ENCODE measurements around the gene GGNBP2. TPM values are rescaled to one million over a fixed set of nuclear protein-coding genes. Genes with fewer than 3 reads are reported as not detected.

The GGNBP2 gene
- total RNA-seq, 3 donors from 2014 or later = 60.6 to 85.5 (median 84.0) TPM

GRCh38 chr17:36547776-36548175, 3.1 kb downstream of the GGNBP2 start:
- no peak for TF ChIP-seq POLR2AphosphoS5 (IDR thresholded peaks at IDR 0.05)
- TF ChIP-seq POLR2A (IDR thresholded peaks at IDR 0.05) = no peak
- no peak for TF ChIP-seq CTCF (IDR thresholded peaks at IDR 0.05)
- intact Hi-C loops (cut with DNase I; ENCODE audit: low total_unique reads) = no loop called here

GRCh38 chr17:36550491-36551417, 6.0 kb downstream of the GGNBP2 start:
- Histone ChIP-seq H3K4me1 (peaks cover 0 to 20% of the 10 kb centered on the region in 2 donors), H3K36me3 (no peaks in the 10 kb centered on the region), H3K4me3 (no peak overlapping the region), H3K27me3 (no peaks in the 10 kb centered on the region), H3K27ac (no peak overlapping the region), H3K9me3 (no peaks in the 10 kb centered on the region)
- TF ChIP-seq POLR2AphosphoS5 (IDR thresholded peaks at IDR 0.05) = no peak
- no peak for TF ChIP-seq CTCF (IDR thresholded peaks at IDR 0.05)
- no peak for TF ChIP-seq POLR2A (IDR thresholded peaks at IDR 0.05)
- intact Hi-C loops (cut with DNase I; ENCODE audit: low total_unique reads) = no loop called here
- DNase-seq (ENCODE audit: low spot score in 2 of 2) = no peak

More at GRCh38 chr17:36547776-36548175, 3.1 kb downstream of the GGNBP2 start:
- H3K4me1 ChIP-seq = peaks cover 3 to 30% of the 10 kb centered on the region in 2 donors
- no peaks in the 10 kb centered on the region for H3K9me3 ChIP-seq
- no peaks in the 10 kb centered on the region for H3K36me3 ChIP-seq
- peak overlapping the region in 1 of 2 donors; percentile 45 for H3K27ac ChIP-seq
- no peaks in the 10 kb centered on the region for H3K27me3 ChIP-seq
- peak overlapping the region in 1 of 3 donors; percentile 15 for H3K4me3 ChIP-seq
- no peak for DNase-seq (ENCODE audit: low spot score in 2 of 2)

GRCh38 chr17:36553459-36553858, 8.7 kb downstream of the GGNBP2 start:
- TF ChIP-seq CTCF (IDR thresholded peaks at IDR 0.05) (no peak), POLR2A (IDR thresholded peaks at IDR 0.05) (no peak), POLR2AphosphoS5 (IDR thresholded peaks at IDR 0.05) (no peak)
- H3K4me1 ChIP-seq = no peaks in the 10 kb centered on the region
- no peaks in the 10 kb centered on the region for H3K36me3 ChIP-seq
- no peak overlapping the region for H3K27ac ChIP-seq
- H3K27me3 ChIP-seq = no peaks in the 10 kb centered on the region
- H3K4me3 ChIP-seq = no peak overlapping the region
- intact Hi-C loops (cut with DNase I; ENCODE audit: low total_unique reads) = no loop called here
- H3K9me3 ChIP-seq = no peaks in the 10 kb centered on the region
- DNase-seq (ENCODE audit: low spot score in 2 of 2) = no peak

- no peaks in the 10 kb centered on the region for H3K4me1 ChIP-seq
- no peak overlapping the region for H3K27ac ChIP-seq
- no peak overlapping the region for H3K4me3 ChIP-seq
- no peak for DNase-seq (ENCODE audit: low spot score in 2 of 2)
- H3K27me3 ChIP-seq = no peaks in the 10 kb centered on the region
- no peaks in the 10 kb centered on the region for H3K36me3 ChIP-seq
- TF ChIP-seq CTCF (IDR thresholded peaks at IDR 0.05) = no peak
- no peak for TF ChIP-seq POLR2AphosphoS5 (IDR thresholded peaks at IDR 0.05)
- no peak for TF ChIP-seq POLR2A (IDR thresholded peaks at IDR 0.05)
- intact Hi-C loops (cut with DNase I; ENCODE audit: low total_unique reads) = no loop called here
- H3K9me3 ChIP-seq = no peaks in the 10 kb centered on the region
Measured at GRCh38 chr17:36566081-36566480, 21.4 kb downstream of the GGNBP2 start.

- Histone ChIP-seq H3K27ac (no peak overlapping the region), H3K4me3 (no peak overlapping the region), H3K36me3 (no peaks in the 10 kb centered on the region), H3K27me3 (no peaks in the 10 kb centered on the region), H3K4me1 (no peaks in the 10 kb centered on the region), H3K9me3 (no peaks in the 10 kb centered on the region)
- intact Hi-C loops (cut with DNase I; ENCODE audit: low total_unique reads) = no loop called here
- DNase-seq (ENCODE audit: low spot score in 2 of 2) = no peak
- TF ChIP-seq POLR2AphosphoS5 (IDR thresholded peaks at IDR 0.05) (no peak), POLR2A (IDR thresholded peaks at IDR 0.05) (no peak)
Measured at GRCh38 chr17:36575028-36575427, 30.3 kb downstream of the GGNBP2 start.
